K562 (cell line): ENCODE results near the gene WFIKKN1. TPM values are rescaled to one million over a fixed set of nuclear protein-coding genes. Genes with fewer than 3 reads are reported as not detected.

Experiments used
- BRD9 ChIP-seq: fragments of 450-650 bp; IDR thresholded peaks from 2 replicates; pipeline ENCODE4 v1.6.1; 2018; ENCODE audit warnings: low read depth; ENCODE audit not compliant: partially characterized antibody
- HDGF ChIP-seq: fragments of 450-650 bp; IDR thresholded peaks from 2 replicates; pipeline ENCODE4 v1.6.1; 2016
- HIVEP1 ChIP-seq: fragments of 250-450 bp; sonication (Bioruptor Pico); IDR thresholded peaks from 2 replicates; pipeline ENCODE4 v1.4.0; 2020; ENCODE audit warnings: mild to moderate bottlenecking
- POLR2B ChIP-seq: fragments of 450-650 bp; IDR thresholded peaks from 2 replicates; pipeline ENCODE4 v1.6.1; 2018; ENCODE audit warnings: low read depth; ENCODE audit not compliant: partially characterized antibody
- POLR3G ChIP-seq: IDR thresholded peaks from 2 replicates; pipeline ENCODE4 v1.6.1; 2011; ENCODE audit not compliant: insufficient read length, insufficient replicate concordance; ENCODE audit errors: extremely low read depth
- SETDB1 ChIP-seq: IDR thresholded peaks from one replicate; pipeline ENCODE4 v1.6.1; 2012; ENCODE audit warnings: low read length, control low read depth, inconsistent platforms
- SIX5 ChIP-seq, 2 experiments: IDR thresholded peaks; 2 replicates each; pipeline ENCODE4 v1.6.1; 2011; ENCODE audit warnings: low read length in 2 of 2, borderline replicate concordance in 1 of 2, low read depth in 1 of 2, mild to moderate bottlenecking in 1 of 2, moderate library complexity in 1 of 2; ENCODE audit not compliant: insufficient read depth in 1 of 2
- SMC3 ChIP-seq: conservative IDR thresholded peaks from 2 replicates; pipeline ENCODE4 v1.6.1; 2011; ENCODE audit warnings: low read depth, low read length, improper control_type of control experiment; ENCODE audit not compliant: insufficient read depth
- SNIP1 ChIP-seq: fragments of 450-650 bp; IDR thresholded peaks from 2 replicates; pipeline ENCODE4 v1.7.1; 2017; ENCODE audit warnings: low read depth, mild to moderate bottlenecking
- TEAD4 ChIP-seq, 2 experiments: sonication (generic) in 1 of 2; formaldehyde crosslinking in 1 of 2; IDR thresholded peaks; 2 replicates each; pipeline versions ENCODE4 v1.6.1 to v1.8.0; 2012 to 2022; ENCODE audit warnings: borderline replicate concordance in 1 of 2, inconsistent platforms in 1 of 2, low read length in 1 of 2, mild to moderate bottlenecking in 1 of 2, missing genetic modification reagents in 1 of 2
- ZNF197 ChIP-seq: fragments of 200-800 bp; sonication (Bioruptor generic); IDR thresholded peaks from 2 replicates; pipeline ENCODE4 v1.6.1; 2016; ENCODE audit warnings: low read depth, missing genetic modification characterization, missing compliant biosample characterization
- ZNF584 ChIP-seq: fragments of 200-800 bp; sonication (Bioruptor generic); IDR thresholded peaks from 2 replicates; pipeline ENCODE4 v1.6.1; 2016; ENCODE audit warnings: low read depth, mild to moderate bottlenecking, missing genetic modification characterization, missing compliant biosample characterization
- polyA plus RNA-seq, 8 experiments: library from polyadenylated mRNA; depleted of rRNA in 4 of 8; stranded (reverse) in 5 of 8; unstranded in 3 of 8; fragments of >200 nt; fragmentation: Nextera tagmentation in 2 of 8; fragmentation: Illumina TruSeq in 1 of 8; extraction: Ambion mirVana in 2 of 8; extraction: Trizol in 1 of 8; gene quantifications; 2 replicates each; pipeline versions ENCODE4 v1.2.1 to v1.2.3, GENCODE V29; 2011 to 2014; ENCODE audit warnings: inconsistent platforms in 1 of 8, missing spikeins in 1 of 8
- total RNA-seq, 7 experiments: library from RNA; depleted of rRNA in 6 of 7; stranded (reverse); fragments of >200 nt in 6 of 7; fragmentation: Illumina TruSeq in 2 of 7; extraction: Trizol in 2 of 7; gene quantifications; 2 replicates each; pipeline versions ENCODE4 v1.2.1 to v1.2.3, GENCODE V29; 2011 to 2021; ENCODE audit warnings: low replicate concordance in 1 of 7
- TF ChIP-seq, protein P1 (sequence below): fragments of 450-650 bp; formaldehyde crosslinking; IDR thresholded peaks from 2 replicates; pipeline ENCODE4 v1.4.0; 2020; ENCODE audit warnings: mild to moderate bottlenecking, moderate library complexity
- TF ChIP-seq, protein P2 (sequence below): fragments of 250-450 bp; sonication (Bioruptor Pico); IDR thresholded peaks from 2 replicates; pipeline ENCODE4 v1.5.0; 2021; ENCODE audit warnings: mild to moderate bottlenecking, moderate library complexity
- TF ChIP-seq, protein P3 (sequence below): fragments of 200-400 bp; formaldehyde crosslinking; IDR thresholded peaks from 2 replicates; pipeline ENCODE4 v1.6.1; 2017; ENCODE audit warnings: mild to moderate bottlenecking, low read depth, low read length, moderate library complexity
- TF ChIP-seq, protein P4 (sequence below): fragments of 450-650 bp; formaldehyde crosslinking; conservative IDR thresholded peaks from 2 replicates; pipeline ENCODE4 v1.4.0; 2022; ENCODE audit warnings: mild to moderate bottlenecking, missing genetic modification characterization
- TF ChIP-seq, protein P5 (sequence below): fragments of 450-650 bp; IDR thresholded peaks from 2 replicates; pipeline ENCODE4 v1.6.1; 2017; ENCODE audit warnings: mild to moderate bottlenecking, moderate library complexity

The WFIKKN1 gene
- total and polyA plus RNA-seq, 9 of the 15 experiments (the other 6 are each of a cell fraction or from before 2014, with no cell fraction given) = 0.14 to 1.1 (median 0.50) TPM; not detected in 4

DNA sequence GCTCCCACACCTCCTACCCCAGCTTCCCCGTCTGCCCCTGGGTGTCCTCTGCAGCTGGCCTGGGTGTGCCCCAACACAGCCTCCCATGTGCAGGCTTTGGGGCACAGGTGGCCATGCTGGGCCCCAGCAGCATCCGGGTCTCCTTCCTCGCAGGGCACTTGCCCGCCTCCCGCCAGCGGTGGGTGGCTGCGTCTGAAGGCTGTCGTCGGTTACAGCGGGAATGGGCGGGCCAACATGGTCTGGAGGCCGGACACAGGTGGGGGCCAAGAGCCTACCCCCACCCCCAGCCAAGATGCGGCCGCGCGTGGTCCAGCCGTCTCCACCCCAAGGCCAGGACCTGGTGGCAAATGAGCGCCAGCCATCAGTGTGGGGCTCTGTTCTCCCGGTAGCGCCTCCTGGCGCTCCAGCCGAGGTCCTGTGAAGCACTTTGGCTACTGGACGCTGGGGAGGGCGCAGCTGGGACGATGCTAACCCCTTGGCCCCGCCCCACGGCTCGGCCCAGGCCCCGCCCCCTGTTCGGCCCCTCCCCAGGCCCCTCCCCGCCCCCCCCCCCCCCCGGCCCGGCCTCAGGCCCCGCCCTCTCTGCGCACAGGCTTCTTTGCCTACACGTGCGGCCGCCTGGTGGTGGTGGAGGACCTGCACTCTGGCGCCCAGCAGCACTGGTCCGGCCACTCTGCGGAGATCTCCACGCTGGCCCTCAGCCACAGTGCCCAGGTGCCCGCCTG is 29.8 kb downstream of the WFIKKN1 start (continued):
- TF ChIP-seq, protein P1, sequence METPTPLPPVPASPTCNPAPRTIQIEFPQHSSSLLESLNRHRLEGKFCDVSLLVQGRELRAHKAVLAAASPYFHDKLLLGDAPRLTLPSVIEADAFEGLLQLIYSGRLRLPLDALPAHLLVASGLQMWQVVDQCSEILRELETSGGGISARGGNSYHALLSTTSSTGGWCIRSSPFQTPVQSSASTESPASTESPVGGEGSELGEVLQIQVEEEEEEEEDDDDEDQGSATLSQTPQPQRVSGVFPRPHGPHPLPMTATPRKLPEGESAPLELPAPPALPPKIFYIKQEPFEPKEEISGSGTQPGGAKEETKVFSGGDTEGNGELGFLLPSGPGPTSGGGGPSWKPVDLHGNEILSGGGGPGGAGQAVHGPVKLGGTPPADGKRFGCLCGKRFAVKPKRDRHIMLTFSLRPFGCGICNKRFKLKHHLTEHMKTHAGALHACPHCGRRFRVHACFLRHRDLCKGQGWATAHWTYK (CRISPR knock-in tag) = no peak
- TF ChIP-seq POLR2B (no peak), ZNF197 (CRISPR knock-in tag) (no peak), SIX5 (IDR thresholded peaks at IDR 0.05; ENCODE audit: borderline replicate concordance in 1 of 2, insufficient read depth in 1 of 2, low read depth in 1 of 2, low read length in 2 of 2) (no peak), POLR3G (no peak), HIVEP1 (CRISPR knock-in tag) (no peak), SETDB1 (no peak), TEAD4 (IDR thresholded peaks at IDR 0.05; ENCODE audit: low read length) (no peak), TEAD4 (CRISPR knock-in tag; IDR thresholded peaks at IDR 0.05; ENCODE audit: borderline replicate concordance) (no peak), SNIP1 (no peak), HDGF (peak; percentile 82; the same call in 1 of the 2 replicates), SMC3 (peak; percentile 29; the same call in 1 of the 2 replicates), ZNF584 (CRISPR knock-in tag) (no peak), BRD9 (no peak)
- TF ChIP-seq, protein P2, sequence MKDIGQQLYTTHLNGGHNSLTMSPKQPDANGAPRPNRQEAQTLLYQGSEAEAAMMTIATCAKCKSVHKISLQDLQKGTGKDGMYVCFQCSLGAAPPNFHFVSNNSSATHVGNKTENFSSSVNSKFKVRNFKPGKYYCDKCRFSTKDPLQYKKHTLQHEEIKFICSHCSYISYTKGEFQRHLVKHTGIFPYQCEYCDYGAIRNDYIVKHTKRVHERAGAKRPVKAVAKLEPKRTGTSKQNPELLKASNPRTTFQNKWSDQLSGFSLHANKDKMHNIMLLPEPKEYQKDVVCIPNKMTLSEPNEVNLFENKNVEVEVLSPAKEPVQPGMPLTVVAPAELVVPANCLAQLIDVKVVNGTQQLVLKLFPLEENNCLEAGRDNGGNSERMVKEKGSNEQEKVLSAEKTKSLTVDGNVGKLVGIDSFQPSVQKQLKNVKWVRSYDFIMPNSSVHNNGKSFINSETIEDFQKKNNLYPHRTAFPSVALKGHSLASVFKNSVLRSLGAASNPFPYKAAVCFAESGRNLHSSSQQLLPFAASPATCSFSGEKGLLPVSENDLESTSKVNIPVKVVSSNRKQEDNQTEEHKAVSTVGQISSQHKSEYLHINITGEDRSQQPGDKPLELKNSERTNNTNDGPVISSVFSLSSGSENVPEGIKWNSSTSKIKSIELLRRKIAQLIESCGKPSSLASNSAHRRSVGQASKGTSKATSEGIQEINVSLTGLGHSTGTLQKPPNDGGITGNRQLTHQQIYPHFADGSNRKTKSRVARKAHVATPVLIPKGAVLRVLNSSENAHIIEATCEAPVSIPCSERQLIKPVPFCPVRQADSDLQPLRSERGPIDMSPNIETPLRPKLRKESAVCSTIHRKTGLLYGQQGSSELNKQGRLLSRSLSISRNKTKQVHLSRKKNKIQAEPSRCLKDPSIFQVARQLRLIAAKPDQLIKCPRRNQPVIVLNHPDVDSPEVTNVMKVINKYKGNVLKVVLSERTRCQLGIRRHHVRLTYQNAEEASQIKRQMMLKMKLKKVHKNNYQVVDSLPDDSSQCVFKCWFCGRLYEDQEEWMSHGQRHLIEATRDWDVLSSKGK (CRISPR knock-in tag) = no peak
- TF ChIP-seq, protein P3, sequence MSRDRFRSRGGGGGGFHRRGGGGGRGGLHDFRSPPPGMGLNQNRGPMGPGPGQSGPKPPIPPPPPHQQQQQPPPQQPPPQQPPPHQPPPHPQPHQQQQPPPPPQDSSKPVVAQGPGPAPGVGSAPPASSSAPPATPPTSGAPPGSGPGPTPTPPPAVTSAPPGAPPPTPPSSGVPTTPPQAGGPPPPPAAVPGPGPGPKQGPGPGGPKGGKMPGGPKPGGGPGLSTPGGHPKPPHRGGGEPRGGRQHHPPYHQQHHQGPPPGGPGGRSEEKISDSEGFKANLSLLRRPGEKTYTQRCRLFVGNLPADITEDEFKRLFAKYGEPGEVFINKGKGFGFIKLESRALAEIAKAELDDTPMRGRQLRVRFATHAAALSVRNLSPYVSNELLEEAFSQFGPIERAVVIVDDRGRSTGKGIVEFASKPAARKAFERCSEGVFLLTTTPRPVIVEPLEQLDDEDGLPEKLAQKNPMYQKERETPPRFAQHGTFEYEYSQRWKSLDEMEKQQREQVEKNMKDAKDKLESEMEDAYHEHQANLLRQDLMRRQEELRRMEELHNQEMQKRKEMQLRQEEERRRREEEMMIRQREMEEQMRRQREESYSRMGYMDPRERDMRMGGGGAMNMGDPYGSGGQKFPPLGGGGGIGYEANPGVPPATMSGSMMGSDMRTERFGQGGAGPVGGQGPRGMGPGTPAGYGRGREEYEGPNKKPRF = no peak
- TF ChIP-seq, protein P4, sequence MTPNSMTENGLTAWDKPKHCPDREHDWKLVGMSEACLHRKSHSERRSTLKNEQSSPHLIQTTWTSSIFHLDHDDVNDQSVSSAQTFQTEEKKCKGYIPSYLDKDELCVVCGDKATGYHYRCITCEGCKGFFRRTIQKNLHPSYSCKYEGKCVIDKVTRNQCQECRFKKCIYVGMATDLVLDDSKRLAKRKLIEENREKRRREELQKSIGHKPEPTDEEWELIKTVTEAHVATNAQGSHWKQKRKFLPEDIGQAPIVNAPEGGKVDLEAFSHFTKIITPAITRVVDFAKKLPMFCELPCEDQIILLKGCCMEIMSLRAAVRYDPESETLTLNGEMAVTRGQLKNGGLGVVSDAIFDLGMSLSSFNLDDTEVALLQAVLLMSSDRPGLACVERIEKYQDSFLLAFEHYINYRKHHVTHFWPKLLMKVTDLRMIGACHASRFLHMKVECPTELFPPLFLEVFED (CRISPR knock-in tag) = no peak
- TF ChIP-seq, protein P5, sequence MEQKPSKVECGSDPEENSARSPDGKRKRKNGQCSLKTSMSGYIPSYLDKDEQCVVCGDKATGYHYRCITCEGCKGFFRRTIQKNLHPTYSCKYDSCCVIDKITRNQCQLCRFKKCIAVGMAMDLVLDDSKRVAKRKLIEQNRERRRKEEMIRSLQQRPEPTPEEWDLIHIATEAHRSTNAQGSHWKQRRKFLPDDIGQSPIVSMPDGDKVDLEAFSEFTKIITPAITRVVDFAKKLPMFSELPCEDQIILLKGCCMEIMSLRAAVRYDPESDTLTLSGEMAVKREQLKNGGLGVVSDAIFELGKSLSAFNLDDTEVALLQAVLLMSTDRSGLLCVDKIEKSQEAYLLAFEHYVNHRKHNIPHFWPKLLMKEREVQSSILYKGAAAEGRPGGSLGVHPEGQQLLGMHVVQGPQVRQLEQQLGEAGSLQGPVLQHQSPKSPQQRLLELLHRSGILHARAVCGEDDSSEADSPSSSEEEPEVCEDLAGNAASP = no peak
